Ammon's horn (tissue), 1 donor: ENCODE data around the gene ZNF609.
"Not testable (repeated sequence)": the region's sequence is repeated elsewhere in the genome, so short reads cannot be mapped to it uniquely, and the experiment has no call there.

Experiments used
- DNase-seq: peaks from one replicate; pipeline ENCODE4 v3.0.0-alpha.2; 2016; ENCODE audit warnings: low spot score

Gene ZNF609

DNA sequence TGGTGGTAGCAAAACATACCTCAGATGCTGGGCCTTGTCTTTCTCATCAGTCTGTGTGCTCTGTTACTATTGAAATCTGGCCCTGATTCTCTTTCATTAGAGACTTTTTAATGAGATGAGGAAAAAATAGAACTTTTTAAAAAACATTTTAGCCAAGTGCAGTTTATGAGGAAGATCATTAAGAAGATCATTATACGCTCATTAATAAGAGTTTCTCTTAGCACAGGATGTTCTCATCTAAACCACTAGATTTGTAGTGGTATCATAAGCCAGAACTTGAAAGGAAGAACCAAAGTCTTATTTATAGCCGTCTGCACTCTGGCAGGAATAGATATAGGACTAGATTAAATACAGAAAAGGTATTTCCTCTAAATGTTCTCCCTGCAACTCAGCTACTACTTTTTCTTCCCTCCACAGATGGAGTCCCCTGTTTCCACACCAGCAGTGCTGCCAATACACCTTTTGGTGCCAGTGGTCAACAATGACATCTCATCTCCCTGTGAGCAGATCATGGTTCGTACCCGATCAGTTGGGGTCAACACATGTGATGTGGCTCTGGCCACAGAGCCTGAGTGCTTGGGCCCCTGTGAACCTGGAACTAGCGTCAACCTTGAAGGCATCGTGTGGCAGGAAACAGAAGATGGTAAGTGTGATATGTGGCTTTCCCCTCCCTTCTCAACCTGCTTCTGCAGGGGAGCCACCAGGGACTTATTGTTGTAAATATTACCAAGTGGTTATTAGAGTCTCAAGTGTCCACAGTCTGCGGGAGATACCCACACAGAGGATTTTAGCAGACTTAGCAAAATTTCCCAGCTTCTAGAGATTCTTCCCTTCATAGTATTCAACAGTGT is 162.3 kb downstream of the ZNF609 start:
- DNase-seq: no peak

DNA sequence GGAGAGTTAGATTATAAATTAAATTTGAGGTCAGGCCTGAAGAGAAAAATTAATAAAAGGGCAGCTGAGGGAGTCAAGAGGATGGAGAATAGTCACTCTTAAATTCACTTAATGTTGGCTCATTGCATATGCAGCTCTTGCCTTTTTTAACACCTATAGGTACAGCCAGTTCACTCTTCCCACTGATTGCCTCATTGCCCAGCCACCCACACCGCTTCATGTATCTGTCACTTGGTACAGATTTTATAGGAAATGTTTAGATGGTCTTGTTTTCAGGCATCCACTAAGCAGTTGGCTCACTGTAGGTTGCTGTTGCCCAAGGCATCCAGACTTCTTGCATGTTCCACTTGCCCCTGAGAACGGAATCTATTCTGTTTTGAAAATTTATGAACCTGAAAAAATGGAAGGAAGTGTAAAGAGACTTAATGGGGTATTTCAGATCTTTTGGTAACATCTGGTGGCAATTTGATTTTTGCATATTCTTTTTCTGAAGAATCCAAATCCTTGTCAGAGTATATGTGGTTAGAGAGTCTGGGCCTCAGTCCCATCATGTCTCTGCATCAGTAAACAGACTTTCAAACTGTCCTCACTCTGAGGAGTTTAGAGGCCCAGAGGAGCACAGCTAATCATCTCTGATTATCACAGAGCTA is 163.1 kb downstream of the ZNF609 start:
- no peak for DNase-seq

DNA sequence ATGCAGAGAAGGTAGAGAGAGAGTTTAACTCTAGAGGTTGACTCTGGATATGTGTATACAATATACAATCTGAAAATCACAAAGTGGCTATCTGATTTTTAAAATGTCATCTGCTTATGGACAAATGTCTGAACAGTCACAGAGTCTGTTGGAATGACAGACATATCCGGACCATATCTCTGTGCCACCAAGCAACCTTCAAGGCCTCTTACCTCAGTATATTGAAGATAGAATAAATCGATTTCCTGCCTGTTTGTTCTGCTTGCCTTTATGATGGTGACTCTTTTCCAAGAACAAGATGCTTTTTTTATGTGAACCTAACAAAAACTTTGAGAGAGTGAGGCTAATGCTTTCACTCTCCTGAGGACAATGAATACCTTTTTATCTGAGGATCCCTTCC is 163.9 kb downstream of the ZNF609 start:
- no peak for DNase-seq

DNA sequence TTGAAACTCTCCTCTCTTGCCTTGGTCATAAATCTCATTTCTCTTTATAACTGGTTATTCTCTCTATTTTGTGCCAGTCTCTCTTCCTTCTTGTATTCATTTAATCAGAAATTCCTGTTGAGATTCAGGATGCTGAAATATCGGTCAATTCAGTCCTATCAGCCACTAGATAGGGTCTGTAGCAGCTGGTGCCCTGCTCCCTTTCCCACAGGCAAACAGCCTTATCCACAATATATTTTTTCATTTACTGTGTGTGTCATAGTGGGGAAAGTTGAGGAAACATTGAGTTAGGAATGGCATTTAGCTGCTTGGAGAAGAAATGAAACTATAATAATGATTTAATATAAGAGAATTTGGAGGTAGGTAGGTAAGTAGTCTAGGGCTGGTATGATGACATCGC is 168.7 kb downstream of the ZNF609 start:
- DNase-seq: no peak

DNA sequence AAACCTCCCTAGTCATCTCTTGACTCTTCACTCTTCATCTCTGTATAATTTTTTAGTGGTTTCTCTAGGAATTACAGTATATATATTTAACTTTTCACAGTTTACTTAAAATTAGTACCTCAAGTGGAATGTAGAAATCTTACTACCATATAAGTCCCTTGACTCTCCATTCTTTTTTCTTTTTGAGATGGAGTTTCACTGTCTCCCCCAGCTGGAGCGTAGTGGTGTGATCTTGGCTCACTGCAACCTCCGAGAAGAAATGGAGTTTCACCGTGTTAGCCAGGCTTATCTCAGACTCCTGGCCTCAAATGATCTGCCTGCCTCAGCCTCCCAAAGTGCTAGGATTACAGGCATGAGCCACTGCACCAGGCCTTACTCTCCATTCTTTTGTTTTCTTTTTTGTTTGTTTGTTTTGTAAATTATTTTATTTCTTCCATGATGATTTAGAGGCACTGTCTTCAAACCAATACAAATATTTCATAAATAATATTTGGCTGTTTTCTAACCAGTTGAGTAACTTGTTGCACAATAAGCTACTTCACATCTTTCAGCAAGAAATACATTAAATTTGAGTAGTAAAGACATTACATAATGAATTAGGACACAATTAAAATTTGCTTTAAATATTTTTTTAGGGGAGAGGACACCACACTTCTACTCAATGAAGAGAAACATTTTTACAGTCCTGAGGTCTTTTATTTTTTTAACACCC is 170.2 kb downstream of the ZNF609 start:
- DNase-seq: no peak

DNA sequence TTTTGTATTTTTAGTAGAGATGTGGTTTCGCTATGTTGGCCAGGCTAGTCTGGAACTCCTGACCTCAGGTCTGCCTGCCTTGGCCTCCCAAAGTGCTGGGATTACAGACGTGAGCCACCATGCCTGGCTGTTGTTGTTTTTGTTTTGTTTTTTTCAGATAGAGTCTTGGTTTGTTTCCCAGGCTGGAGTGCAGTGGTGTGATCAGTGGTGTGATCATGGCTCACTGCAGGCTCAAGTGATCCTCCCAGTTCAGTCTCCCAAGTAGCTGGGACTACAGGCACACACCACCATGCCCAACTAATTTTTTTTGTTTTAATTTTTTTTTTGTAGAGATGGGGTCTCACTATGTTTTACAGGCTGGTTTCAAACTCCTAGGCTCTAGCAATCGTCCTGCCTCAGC is 172.3 kb downstream of the ZNF609 start:
- DNase-seq: not testable (repeated sequence)

DNA sequence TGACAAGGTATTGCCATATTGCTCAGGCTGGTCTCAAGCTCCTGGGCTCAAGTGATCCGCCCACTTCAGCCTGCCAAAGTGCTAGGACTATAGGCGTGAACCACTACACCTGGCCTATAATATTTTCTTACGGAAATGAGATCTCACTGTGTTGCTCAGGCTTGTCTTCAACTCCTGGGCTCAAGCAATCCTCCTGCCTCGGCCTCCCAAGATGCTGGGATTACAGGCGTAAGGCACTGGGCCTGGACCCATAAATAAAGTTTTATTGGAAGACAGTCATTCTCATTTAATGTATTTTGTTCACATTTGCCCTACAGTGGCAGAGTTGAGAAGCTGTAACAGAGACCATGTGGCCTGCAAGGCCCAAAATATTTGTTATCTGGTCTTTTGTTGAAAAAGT is 173.0 kb downstream of the ZNF609 start:
- DNase-seq: no peak

DNA sequence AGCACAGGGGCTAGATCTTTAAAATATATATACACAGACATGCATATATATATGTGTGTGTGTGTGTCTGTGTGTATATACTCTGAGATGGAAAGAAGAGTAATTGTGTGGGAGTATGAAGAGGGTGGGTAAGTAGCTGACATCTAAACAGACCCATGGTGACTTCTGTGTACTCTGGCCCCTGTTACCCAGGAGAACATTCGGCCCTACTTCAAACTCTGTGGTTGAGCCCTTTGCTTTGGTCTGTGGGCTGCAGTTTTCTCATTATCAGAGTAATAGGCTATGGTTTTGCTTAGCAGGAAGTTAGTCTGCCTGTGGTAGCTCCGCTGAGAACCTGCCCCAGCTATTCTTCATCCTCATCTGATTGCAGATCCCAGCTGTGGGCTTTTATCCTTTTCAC is 173.6 kb downstream of the ZNF609 start:
- no peak for DNase-seq

DNA sequence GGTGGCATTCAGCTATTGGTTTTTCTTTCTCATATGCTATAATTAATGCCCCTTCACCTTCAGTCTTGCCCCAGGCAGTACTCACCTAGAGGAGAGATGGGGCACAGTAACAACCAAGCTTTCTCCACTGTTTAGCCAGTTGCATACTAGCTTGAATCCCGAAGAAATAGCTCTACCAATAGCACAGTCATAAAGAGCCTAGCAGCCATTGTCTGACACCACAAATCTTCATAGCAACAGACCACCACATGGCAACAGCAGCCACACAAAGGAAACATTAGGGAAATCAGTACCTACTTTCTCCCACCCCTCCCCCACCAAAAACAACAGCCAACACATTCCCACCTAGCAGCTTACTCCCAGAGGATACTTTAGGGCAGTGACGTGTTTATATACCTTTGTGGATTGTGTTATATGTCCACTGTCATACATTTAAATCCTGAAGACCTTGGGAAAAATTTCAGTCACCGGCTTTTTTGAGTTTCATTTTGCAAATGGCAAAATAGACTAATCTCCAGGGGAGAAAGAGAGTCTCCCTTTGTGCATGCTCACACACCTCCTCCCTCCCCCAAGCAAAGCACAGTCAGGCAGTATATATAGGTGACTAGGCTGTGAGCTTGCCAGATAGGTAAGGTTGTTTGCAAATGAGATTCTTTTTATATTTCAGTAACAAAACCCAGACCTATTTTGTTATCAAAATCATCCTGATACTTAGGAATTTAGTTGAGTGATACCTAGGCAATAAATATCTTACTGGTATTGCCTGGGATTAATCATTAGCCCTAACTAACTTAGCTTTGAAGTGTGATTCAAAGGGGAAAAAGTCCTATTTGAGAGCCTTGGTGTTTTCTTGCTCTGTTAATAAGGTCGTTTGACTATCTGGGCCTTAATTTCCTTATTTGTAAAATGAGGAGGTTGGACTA is 174.5 kb downstream of the ZNF609 start:
- peak; percentile 4 for DNase-seq

DNA sequence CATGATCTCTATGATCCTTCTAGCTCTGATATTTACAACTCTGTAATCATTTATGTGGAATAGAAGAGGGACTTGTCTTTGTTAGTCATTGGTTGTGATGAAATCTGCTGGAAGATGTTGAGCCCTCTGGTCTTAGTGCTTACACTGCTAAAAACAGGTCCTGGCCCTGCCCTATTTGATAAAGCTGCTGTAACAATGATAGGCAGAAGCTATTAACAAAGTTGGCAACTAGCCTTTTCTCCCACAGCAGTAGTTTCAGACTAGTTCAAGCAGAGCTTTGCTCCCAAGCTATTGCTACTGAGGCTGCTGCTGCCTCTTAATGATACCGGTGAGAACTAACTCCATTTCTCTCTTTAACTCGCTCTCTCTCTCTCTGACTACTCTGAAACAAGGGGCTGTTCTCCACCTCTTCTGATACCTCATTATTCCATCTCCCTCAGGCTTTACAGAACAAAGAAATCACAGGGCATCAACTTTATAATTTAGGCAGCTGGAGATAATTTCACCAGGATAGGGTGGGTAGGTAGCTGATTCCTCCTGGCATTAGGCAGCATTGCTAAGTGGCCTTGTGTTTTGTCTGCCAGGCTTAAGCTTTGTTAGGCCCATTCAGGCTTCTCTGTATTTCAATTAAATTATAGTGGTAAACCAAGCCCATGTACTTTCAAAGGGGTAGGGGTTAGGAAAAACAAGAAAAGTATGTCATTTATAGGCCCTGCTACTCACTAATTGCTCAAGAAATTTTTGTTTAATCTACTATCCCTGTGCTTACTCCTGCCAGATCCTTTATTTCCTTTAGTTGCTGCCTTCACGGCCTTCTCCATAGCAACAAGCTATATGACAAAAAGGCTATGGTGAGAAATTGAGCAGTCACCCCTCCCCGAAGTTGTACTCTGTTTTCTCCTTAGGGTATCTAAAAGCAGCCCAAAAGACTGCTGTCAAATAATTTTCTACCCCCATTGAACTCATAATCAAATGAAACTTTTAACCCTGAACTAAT is 175.4 kb downstream of the ZNF609 start:
- peak; percentile 53 for DNase-seq

DNA sequence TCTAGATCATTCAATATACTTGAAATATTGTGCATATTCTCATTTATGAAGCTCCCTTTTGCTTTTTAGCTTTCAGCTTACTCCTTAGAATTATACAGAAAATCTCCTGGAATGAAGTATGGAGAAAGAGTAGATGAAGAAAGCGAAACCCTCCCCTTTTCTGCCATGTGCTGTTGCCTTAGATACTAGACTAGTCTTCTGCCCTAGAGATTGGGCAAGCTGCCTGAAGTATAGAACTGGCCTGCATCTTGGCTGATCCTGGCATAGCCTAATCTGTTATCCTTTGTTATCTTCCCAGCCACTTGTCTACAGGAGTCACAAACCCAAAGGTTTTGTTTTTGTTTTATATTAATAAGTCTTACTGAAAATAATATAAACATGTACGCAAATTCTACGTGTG is 176.2 kb downstream of the ZNF609 start:
- DNase-seq: no peak

DNA sequence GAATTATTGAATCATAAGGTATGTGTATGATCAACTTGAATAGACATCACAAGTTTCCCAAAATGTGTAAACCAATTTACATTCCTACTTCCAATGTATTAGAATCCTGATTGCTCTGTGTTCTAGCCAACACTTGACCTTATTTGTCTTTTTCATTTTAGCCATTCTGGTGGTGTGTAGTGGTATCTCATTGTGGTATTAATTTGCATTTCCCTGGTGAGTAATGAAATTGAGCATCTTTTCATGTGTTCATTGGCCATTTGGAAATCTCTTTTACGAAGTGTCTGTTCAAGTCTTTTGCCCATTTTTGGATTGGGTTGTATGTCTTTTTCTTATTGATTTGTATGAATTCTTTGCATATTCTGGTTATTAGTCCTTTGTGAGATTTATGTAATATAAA is 177.0 kb downstream of the ZNF609 start:
- DNase-seq: no peak

DNA sequence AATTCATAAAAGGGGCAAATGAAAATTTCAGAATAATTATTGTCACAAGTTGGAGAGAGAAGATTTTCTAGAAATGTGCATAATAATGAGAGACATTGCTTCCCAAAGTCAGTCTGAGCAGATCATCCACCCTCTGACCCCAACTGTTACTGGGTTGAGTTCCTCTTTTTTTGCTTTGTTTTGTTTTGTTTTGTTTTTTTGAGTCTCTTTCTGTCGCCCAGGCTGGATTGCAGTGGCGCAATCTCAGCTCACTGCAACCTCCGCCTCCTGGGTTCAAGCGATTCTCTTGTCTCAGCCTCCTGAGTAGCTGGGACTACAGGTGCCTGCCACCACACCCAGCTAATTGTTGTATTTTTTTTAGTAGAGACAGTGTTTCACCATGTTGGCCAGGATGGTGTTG is 179.4 kb downstream of the ZNF609 start:
- DNase-seq: not testable (repeated sequence)

DNA sequence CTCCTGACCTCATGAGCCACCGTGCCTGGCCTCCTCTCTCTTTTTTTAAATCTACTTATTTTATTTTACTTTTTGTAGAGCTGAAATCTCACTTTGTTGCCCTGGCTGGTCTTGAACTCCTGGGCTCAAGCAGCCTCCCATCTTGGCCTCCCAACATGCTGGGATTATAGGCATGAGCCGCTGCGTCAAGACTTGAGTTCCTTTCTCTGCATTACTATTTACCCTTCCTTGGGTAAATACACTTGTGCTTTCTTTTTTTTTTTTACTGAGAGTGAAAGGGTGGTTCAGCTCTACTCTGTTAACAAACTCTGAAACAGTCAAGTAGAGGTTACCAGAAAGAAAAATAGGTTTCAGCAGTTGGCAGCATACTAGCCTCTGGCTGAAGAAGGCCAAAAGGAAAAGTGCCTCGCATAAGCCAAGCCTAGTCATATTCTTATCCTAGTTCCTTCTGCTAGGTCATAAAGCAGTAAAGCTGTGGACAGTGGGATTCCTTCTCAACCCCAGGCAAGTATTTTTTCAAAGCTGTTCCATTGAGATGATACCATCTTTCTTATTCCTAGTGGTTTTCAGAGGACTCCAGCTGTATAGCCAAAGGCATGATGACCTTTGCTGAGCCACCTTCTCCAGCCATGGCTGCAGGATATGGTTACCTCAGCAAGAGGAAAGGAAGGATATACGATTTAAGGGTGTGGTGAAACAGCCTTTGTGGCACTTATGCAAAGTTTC is 179.9 kb downstream of the ZNF609 start:
- DNase-seq: no peak

DNA sequence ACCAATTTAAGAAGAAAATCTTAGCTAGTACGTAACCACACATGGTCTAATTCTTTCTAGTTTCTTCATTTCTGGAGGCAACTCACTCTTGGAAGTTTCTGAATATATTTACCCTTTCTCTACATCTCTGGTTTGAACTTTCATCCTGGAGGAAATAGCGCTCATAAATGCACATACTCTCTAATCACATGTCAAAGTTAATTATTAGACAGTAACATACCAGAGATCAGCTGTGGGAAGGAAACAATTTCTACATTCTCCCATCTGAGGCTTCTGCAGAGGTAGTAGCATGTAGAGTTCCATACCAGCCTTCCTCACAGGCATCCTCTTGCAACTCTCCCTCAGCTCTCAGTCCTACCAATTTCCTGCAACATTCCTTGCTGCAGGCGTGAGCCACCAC is 182.5 kb downstream of the ZNF609 start:
- DNase-seq: no peak

DNA sequence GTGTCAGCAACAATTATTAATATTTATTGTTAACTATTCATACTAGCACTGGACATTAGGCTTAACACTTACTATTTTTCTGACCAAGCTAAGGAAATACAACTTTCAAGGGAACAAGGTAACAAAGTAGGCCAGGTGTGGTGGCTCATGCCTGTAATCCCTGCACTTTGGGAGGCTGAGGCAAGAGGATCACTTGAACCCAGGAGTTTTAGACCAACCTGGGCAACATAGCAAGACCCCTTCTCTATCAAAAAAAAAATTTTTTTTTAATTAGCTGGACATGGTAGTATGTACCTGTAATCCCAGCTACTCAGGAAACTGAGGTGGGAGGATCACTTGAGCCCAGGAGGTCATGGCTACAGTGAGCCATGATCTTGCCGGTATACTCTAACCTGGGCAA is 183.3 kb downstream of the ZNF609 start:
- DNase-seq: no peak

DNA sequence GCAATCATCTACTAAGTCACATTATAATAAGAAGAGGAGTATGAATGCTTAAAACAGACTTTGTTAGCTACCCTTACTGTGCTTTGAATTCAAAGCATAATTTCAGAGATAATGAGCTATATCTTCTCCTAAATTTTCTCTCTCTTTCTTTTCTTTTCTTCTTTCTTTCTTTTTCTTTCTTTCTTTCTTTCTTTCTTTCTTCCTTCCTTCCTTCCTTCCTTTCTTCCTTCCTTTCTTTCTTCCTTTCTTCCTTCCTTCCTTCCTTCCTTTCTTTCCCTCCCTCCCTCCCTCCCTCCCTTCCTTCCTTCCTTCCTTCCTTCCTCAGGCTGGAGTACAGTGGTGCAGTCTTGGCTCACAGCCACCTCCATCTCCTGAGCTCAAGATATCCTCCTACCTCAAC is 184.4 kb downstream of the ZNF609 start:
- not testable (repeated sequence) for DNase-seq

DNA sequence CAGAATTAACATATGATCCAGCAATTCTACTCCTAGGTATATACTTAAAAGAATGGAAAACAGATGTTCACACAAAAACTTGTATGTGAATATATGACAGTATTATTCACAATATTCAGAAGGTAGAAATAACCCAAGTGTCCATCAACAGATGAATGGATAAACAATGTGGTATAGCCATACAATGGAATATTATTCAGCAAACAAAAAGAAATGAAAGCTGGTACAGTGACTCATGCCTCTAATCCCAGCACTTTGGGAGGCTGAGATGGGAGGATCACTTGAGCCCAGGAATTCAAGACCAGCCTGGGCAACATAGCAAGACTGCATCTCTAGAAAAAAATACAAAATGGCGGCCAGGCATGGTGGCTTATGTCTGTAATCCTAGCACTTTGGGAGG is 185.6 kb downstream of the ZNF609 start:
- DNase-seq: no peak

DNA sequence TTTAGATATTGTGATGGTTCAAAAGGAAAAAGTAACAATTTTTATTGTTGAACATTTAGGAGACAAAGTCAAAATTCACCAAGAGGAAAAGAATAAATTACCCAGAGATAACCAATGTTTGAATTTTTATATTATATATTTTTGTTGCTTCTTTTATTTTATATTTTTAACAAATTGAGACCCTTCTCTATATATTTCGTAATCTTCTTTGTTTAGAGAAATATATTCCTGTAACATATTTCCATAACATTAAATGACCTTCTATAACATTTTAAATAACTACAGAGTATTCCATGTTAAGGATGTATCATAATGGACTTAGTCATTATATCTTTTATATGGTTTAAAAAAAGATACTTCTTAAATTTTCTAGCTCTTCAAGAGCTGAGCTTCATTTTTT is 187.0 kb downstream of the ZNF609 start:
- no peak for DNase-seq

DNA sequence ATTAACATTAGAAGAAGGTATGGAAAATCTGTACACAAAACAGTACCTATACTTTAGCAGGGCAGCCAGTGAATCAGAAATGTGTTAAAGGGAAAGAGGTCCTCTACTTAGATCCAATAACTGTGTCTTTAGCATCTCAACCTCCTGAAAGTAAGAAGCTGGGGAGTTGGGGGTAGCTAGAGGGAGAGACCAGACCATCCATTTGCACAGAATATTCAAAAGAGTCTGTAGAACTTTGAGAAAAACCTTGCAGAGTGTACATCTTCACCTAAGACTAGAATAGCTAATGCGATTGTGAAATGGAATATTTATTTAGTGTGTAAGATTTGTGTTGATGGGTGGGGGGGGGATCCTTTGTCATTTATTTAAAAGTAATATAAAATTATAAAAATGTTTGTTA is 190.2 kb downstream of the ZNF609 start:
- DNase-seq: no peak
